DOHH2 (cell line): Measurements from ENCODE around the gene NKPD1.

ENCODE experiments used
- EZH2phosphoT487 ChIP-seq: fragments of 200-600 bp; sonication (generic); IDR thresholded peaks from 2 replicates; pipeline ENCODE4 v1.6.1; 2017; ENCODE audit warnings: borderline replicate concordance, mild to moderate bottlenecking, antibody characterized with exemption, low read length, moderate library complexity, mixed read lengths
- TF ChIP-seq, protein P1 (sequence below): fragments of 200-600 bp; sonication (generic); IDR thresholded peaks from one replicate; pipeline ENCODE4 v1.5.1; 2014; ENCODE audit warnings: antibody characterized with exemption, mild to moderate bottlenecking, low read depth, low read length; ENCODE audit not compliant: poor library complexity, severe bottlenecking

- TF ChIP-seq, protein P1, sequence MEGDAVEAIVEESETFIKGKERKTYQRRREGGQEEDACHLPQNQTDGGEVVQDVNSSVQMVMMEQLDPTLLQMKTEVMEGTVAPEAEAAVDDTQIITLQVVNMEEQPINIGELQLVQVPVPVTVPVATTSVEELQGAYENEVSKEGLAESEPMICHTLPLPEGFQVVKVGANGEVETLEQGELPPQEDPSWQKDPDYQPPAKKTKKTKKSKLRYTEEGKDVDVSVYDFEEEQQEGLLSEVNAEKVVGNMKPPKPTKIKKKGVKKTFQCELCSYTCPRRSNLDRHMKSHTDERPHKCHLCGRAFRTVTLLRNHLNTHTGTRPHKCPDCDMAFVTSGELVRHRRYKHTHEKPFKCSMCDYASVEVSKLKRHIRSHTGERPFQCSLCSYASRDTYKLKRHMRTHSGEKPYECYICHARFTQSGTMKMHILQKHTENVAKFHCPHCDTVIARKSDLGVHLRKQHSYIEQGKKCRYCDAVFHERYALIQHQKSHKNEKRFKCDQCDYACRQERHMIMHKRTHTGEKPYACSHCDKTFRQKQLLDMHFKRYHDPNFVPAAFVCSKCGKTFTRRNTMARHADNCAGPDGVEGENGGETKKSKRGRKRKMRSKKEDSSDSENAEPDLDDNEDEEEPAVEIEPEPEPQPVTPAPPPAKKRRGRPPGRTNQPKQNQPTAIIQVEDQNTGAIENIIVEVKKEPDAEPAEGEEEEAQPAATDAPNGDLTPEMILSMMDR, result no peak
- TF ChIP-seq EZH2phosphoT487, result no peak
These were observed 6.0 kb upstream of the NKPD1 start for GRCh38 chr19:45166723-45167252.
